ENCODE measurements around the gene LRMDA.

LRMDA gene

DNA sequence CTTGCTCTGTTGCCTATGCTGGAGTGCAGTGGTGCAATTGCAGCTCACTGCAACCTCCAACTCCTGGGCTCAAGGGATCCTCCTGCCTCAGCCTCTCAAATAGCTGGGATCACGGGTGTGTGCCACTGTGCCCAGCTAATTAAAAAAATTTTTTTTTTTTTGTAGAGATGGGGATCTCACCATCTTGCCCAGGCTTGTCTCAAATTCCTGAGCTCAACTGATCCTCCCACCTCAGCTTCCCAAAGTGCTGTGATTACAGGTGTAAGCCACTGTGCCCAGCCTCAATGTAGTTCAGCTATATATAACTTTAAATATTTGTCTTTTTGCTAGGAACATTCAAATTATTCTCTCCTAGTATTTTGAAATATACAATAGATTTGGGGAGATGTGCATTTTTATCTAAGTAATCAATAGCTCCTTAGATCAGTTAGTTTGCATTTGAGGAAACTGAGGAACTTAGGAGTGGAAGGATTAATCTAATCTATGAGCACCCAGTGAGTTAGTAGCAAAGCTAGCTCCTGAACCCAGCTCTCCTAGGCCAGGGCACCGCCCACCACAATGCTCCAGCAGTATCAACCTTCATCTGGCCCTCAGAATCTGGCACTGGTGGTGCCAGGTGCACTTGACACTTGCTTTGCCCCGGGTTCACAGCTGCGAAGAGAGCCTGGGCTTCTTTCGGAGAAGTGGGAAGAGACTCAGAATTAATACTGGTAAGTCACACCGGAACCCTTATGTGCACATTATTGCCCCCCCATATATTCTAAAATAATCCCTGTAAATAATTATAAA lies 5.9 kb upstream of the LRMDA start:
- DNase-seq (ENCODE audit: low spot score): no peak

DNA sequence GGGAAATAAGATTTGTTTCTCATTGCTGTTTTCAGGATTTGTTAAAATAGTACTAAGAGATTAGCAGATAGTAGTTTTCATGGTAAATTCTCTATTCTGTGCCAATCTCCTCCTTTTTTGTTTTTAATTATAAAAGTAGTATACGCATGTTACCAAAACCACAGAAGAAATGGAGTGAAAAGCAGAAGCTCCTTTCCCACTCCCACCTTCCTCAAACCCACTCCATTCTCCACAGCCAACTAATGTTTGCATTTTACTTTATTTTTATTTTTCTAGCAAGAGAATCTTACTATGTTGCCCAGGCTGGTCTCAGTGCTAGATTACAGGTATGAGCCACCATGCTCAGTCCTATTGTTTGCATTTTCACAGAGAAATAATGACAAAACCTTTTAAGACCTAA lies 4.5 kb upstream of the LRMDA start:
- no peak for DNase-seq (ENCODE audit: low spot score)

DNA sequence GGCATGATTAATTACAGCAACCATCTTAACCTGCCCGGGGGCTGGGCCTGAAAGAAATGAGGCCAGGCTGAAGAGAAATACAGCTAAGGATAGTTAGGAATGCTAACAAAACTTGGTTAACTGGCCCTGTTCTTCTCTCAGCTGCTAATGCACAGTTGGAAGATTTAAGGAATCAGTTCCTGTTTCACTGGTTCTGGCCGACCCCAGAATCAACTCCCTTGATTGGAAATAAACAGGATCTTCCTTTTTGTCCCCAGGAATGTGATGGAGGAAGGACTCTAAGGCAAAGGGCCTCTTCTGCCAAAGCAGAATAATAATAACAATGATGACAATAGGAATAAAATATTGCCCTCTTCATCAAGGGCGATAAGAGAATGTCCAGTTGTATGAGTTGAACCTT lies 3.5 kb upstream of the LRMDA start:
- no peak for DNase-seq (ENCODE audit: low spot score)

DNA sequence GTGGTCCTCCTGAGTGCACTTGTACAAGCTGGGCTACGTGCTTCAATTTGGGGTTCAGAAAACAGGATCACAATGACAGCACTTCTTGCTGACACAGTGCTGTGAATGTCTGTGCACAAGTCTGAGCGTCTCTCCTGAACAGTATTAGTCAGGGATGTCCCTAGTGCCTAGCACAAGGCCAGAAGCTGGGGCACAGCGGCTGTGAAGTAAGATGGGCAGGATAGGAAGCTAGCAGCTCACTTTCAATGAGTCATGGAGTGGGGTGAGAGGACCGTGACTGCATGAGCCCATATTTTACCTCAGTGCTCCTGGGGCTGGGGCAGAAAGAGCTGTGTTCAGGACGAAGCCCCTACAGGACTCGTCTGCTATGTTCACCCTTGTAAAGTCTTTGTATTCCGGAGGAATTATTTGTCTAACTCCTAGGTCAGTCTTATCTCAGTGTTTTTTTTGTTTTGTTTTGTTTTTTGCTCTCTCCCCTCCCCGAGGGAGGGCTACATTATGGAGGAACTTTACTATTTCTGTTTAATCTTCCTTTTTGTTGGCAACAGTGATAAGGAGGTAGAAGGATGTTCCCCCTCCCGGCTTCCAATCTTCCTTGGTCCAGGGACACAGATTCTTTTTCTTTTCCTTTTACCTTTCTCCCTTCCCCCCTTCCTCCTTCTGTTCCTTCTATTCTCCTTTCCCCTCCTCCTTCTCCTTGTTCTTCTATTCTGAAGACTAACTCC lies 2.8 kb upstream of the LRMDA start:
- no peak for DNase-seq (ENCODE audit: low spot score)

DNA sequence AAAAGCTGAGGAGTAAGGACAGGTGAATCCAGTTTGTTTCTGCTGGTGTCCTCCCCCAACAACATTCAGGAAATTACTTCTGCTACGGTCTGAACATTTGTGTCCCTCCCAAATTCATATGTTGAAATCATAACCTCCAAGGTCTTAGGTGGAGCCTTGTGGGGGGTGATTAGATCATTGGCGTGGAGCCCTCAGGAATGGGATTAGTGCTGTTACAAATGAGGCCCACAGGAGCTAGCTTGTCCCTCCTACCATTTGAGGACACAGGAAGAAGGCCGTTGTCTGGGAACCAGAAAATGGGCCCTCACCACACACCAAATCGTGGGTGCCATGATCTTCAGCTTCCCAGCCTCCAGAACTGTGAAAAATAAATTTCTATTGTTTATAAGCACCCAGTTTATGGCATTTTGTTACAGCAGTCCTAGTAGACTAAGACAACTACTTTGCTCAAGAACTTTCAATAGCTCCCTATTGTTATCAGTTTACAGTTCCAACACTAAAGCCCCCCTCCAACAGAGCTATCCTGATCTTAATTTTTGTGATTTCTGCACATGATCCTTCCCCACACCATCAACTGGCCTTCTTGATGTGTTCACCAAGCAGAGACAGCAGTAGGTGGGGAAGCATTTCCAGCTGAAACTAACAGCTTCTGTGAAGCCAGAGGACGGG lies 2.1 kb upstream of the LRMDA start:
- DNase-seq (ENCODE audit: low spot score): no peak

DNA sequence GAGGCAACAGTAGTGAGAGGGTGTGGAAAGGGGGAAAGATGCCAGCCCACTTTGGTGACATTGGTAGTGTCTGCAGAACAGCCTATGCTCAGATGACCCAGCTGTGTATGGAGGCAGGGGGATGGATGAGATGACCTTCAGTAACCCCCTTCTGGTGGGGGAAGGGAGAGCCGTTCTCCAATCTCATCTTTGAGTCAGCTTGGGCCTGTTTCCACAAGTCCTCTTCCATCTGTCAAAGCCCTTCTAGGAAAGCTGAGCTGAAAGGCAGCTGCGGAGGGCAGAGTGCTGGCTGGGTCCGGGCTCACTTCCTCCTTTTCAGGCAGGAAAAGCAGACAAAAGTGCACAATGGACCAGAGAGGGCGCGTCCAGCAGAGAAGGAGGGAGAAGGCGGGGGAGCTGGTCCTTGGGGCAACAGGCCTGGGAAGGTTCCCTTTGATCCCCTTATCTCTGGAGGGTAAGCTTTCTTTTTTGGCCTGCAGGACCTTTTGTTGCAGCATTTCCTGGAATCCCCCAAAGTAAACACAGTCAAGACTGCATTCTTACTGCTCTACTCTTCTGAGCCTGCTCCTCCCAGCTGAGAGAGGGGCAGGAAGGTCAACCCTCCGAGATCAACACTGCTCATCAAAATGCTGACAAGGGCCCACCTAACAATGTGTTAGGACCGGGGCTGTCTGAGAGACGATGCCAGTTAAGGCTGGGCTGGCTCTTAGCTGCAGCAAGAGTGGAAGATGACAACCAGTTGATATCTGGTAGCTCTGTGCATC lies 1.2 kb upstream of the LRMDA start:
- DNase-seq (ENCODE audit: low spot score): peak; percentile 22

DNA sequence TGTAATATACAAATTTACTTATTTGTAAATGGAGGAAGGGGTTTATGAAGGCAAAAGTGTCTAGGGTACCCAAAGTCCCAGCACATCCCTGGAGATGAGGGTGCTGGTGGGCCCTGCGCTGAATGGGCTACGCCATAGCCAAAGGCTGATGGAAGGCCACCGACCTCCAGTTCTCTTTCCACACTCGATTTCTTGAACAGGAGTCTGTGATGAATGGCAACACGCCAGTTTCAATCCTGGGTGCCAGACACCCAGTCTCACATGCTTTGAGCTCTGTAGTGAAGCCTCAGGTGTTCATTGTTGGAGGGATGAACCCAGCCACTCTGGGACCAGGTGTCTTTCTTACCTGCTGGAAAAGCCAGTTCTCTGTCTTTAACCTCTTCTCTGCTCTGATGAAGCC lies 752 bp downstream of the LRMDA start:
- no peak for DNase-seq (ENCODE audit: low spot score)

DNA sequence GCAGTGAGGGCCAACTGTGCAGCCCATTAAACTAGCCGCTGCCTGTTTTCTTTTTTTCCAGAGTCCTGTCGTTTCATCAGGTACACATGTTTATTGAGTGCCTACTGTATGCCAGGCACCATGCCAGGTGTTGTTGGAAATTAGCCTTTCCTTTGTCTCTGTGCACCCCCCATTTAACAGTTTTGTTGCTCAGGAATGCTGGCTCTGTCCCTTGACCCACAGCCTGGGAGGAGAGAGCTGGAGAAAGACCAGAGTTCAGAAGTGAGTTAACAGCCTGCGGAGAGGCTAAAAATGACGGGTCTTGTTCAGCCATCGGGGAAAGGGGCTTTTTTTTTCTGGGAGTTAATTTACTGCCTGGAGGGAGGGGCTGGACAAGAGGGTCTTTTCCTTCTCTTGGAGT lies 1.3 kb downstream of the LRMDA start:
- no peak for DNase-seq (ENCODE audit: low spot score)

DNA sequence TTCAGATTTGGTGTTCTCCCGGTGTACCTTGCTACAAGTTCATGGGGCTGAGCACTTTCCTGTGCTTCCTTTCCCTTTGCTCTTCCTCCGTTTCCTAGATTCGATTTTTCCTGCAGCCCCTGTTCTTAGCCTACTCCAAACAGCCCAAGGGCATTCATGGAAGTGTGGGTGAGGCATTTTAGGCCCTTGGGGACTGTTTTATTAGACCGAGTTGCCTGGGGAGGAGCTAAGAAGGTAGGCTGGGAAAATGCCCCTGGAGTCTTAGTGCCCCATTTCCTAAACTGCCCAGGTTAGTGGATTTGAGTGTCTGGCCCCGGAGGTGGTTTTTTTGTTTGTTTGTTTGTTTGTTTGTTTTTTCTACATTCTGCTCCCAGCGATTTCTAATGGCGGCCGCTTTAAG lies 1.8 kb downstream of the LRMDA start:
- no peak for DNase-seq (ENCODE audit: low spot score)

DNA sequence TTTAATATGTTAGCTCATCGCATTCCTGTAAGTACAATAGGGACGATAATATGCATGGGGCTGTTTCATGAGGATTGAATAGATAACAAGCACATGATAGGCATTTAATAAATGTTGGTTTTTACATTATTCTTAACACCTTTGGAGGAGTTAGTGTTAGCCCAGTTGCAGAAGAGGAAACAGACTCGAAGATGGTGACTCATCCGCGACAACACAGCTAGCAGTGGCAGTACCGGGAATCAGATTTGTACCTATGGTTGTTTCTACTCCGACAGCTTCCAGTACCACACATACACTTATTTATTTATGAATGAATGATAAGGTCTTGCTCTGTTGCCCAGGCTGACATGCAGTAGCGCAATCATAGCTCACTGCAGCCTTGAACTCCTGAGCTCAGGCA lies 2.9 kb downstream of the LRMDA start:
- no peak for DNase-seq (ENCODE audit: low spot score)

DNA sequence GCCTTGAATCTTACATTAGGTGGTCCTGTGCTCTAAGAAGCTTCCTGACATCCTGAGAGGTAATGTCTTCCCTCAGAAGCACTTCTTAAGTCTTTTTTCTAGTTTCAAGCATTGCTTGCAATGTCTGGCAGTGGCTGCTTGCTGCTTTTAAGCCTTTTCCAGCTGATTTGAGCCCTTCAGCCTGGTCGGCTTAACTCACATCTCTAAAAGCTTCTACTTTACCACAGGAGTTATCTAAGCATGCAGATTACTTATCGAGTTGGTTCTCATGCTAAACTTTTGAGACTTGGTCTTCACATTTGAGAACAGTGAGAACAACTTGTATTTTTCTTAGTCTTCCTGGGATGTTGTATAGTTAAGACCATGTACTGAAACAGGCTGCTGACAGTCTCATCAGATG lies 3.9 kb downstream of the LRMDA start:
- DNase-seq (ENCODE audit: low spot score): no peak

DNA sequence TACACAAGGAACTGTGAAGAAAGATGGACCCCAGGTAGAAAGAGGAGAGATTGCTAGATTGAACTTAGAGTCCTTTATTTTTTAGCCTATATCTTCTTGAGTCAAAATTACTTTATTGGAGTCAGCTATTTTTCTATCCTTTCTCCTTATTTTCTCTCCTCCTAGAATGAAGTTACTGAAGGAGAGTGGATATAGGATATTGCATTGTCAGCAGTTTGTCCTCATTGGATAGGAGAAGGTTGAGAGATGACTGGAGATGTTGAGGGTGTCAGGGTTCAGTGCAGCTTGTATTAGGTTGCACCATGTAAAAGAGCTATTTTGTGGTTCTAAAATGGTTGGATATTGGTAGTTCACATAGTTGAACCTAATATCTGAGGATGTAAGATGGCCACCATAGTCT lies 5.5 kb downstream of the LRMDA start:
- DNase-seq (ENCODE audit: low spot score): no peak

DNA sequence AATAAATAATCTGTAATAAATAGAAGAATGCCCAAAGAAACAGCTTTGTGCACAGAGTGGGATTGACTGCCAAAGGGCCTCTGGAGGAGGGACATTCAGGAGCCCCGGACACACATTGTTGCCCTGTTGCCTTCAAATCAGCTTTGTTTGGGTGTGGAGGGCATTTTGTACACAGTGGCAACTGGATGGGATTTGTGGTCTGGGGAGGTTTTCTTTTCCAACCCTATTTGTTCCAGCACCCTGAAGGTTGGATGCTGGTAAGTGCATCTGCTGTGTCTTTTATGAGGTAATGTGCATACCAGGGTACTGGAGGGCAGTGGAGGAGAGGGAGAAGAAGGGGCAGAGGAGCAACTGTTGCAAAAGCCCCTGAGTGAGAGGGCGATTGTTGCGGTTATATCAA lies 6.3 kb downstream of the LRMDA start:
- no peak for DNase-seq (ENCODE audit: low spot score)

DNA sequence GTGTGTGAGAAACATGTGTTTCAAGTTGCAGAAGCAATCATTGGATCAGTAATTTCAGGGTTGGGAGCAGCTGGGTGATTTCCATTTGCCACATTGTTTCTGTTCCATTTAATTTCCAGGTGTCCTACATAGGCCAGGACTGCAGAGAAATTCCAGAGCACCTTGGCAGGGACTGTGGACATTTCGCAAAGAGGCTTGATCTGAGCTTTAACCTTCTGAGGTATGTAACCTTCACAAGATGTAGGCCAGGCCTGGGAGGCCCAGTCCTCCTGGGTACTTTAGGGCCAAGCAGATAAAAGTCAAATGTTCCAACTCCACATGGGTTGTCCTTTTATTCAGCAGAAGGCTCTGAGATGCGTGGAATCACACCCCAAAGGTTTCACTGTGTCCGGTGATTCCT lies 6.9 kb downstream of the LRMDA start:
- no peak for DNase-seq (ENCODE audit: low spot score)

DNA sequence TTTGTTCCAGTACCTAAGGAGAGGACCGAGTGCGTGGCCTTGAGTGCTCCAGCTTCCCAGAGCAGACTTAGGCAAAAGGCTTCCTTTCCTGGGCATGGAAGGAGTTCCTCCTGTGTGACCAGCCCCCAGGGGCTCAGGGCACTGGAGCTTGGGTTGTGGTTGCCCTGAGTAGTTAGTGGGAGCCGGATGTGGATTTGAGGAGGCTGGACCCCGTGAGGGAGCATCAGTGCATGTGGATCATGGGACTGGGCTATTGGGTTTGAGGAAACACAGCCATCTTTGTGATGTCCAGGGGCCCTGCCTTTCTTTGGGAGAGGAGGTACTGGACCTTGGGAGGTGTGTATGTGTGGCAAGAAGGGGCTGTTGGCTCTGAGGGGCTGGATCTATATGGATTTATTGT lies 8.4 kb downstream of the LRMDA start:
- no peak for DNase-seq (ENCODE audit: low spot score)

DNA sequence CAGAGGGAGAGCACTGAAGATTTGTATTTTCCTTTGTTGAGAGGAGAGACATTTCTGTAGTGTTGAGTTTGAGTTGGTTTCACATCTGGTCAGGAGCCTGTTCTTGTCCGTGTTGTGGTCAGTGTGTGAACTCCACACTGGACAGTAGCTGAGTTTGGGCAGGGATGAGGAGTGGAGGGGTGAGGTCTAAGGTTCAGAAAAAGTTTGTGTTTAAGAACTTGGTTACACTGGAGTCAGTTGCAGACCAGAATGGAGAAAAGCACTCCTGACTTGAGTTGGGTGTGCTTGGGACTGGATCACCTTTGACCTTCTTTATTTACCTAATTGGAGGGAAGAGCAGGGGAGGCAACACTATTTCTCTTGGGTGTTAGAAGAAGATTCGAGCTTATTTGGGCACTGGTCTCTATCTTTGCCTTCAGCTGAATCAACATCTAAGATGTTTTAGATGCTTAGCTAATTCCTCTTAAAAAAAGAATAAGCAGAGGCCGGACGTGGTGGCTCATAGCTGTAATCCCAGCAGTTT lies 8.9 kb downstream of the LRMDA start:
- DNase-seq (ENCODE audit: low spot score): no peak

DNA sequence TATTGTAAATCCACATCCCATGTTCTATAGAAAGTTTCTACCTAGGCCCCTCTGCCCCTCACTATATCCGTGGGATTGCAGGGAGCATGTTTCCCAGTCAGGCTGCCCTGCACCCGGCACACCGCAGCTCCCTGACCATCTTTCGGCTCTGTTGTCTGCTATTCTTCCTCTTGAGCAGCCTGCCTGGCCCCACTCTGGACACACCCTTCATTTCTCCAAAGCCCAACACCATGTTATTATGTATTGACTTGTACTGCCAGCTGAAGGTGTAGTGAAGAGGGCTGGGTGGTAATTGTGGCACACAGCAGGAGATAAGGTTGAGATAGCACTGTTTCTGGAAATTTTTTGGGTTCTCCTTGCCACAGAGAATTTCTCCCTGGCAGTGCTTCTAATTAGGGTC lies 9.8 kb downstream of the LRMDA start:
- DNase-seq (ENCODE audit: low spot score): no peak

DNA sequence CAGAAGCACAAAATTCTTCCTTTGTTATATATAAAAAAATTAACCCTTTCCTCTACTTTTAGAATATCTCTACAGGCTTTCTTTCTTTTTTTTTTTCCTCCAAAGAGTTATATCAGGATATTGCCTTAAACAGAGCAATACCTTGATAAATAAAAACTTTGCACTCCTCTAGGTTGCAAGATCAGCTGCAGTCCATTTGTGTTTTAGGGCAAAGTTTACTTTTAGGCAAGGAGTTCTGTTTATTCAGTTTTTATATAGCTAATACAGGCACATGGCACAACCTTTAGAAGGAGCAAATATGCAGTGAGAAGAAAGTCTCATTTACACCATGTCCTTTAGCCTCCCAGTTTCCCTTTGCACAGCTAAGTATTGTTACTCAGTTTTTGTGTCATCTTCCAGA lies 10.3 kb downstream of the LRMDA start:
- DNase-seq (ENCODE audit: low spot score): no peak

DNA sequence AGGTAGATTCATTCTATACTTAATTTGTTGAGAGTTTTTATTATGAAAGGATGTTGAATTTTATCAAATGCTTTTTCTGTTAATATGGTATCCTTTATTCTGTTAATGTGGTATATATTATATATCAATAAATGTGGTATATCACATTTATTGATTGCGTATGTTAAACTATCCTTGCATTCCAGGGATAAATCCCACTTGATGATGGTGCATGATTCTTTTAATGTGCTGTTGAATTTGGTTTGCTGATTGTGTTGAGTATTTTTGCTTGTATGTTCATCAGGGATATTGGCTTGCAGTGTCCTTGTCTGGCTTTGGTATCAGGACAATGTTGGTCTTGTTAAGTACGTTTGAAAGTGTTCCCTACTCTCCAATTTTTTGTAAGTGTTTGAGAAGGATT lies 11.9 kb downstream of the LRMDA start:
- DNase-seq (ENCODE audit: low spot score): no peak

DNA sequence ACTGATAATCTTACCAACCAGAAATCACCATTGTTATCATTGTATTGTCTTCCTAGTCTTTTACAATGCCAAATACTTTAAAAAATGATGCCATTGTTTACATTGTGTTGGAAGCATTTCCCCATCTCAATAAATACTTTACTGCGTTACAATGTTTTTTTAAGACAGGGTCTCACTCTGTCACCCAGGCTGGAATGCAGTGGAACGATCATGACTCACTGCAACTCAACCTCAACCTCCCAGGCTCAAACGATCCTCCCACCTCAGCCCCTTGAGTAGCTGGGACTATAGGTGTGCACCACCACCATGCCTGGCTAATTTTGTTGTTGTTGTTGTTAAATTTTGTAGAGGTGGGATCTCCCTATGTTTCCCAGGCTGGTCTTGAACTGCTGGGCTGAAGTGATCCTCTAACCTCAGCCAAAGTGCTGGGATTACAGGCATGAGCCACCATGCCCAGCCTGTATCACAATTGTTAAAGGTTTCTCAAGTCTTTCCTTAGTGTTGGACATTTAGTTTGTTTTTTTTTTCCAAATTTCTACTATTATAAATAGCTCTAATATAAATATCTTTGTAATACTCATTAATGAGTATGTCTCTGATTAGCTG lies 13.5 kb downstream of the LRMDA start:
- DNase-seq (ENCODE audit: low spot score): no peak

DNA sequence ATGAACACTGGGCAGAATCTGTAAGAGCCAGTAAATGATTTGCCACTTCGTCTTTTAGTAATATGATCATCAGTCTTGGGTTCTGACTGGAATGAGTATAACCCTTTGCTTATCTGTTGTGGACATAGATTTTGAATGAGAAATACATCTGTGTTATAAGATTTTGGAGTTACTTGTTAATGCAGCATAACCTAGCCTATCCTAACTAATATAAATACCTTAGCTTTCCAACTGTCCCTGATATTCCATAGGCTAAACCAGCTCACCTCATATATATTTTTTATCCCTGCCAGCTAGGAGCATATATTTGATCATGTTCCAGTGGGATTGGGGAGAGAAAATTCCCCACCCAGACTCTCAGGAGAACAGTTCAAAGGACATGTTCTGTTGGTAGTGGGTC lies 15.1 kb downstream of the LRMDA start:
- DNase-seq (ENCODE audit: low spot score): no peak

DNA sequence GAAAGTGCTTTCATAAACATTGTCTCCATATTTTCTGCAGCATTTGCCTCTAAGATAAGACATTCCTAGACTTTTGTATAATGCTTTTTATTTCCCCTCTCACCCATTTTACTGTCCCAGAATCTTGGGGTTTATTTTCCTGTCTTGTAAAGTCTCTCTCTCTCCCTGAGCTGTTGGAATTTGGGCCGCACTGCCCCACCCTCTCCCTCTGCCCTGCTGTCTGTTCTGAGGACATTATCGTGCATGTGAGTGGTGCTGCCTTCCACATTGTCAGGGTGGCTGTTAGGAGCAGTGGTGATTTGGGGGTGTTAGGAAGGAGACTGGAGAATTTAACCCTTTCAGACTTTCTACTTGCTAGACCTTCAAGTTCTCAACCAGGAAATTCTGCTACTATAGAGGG lies 16.7 kb downstream of the LRMDA start:
- no peak for DNase-seq (ENCODE audit: low spot score)

All from germinal center (tissue), 1 donor.